UCSD-AML1 (cell line): ENCODE measurements around the gene GORAB.

ENCODE experiments used
- DNase-seq: peaks from one replicate; lab custom pipeline; 2025; ENCODE audit not compliant: unreplicated experiment; lab: John Stamatoyannopoulos, UW

The GORAB gene

GRCh38 chr1:170531758-170532657 is at the start of gene GORAB:
TSS of gene GORAB (plus strand) at chr1:170532166. CDS start at chr1:170532224, 58 bp downstream.
- peak; percentile 86 for DNase-seq

GRCh38 chr1:170483051-170483450 is 48.9 kb upstream of the GORAB start:
- DNase-seq: no peak

GRCh38 chr1:170487503-170487902 is 44.5 kb upstream of the GORAB start:
- DNase-seq: no peak

- no peak for DNase-seq
Measured at GRCh38 chr1:170491291-170491690, 40.7 kb upstream of the GORAB start.

- DNase-seq: peak; percentile 49
Measured at GRCh38 chr1:170494369-170494768, 37.6 kb upstream of the GORAB start.

- no peak for DNase-seq
Measured at GRCh38 chr1:170495006-170495405, 37.0 kb upstream of the GORAB start.

- no peak for DNase-seq
Measured at GRCh38 chr1:170498876-170499275, 33.1 kb upstream of the GORAB start.

GRCh38 chr1:170503665-170504064 is 28.3 kb upstream of the GORAB start:
- DNase-seq: no peak

GRCh38 chr1:170510163-170510562 is 21.8 kb upstream of the GORAB start:
- DNase-seq: no peak

- no peak for DNase-seq
Measured at GRCh38 chr1:170511038-170511437, 20.9 kb upstream of the GORAB start.

GRCh38 chr1:170513138-170513537 is 18.8 kb upstream of the GORAB start:
- peak; percentile 27 for DNase-seq

- DNase-seq: no peak
Measured at GRCh38 chr1:170518185-170518834, 13.7 kb upstream of the GORAB start.

- DNase-seq: no peak
Measured at GRCh38 chr1:170518965-170519364, 13.0 kb upstream of the GORAB start.

GRCh38 chr1:170520601-170521000 is 11.4 kb upstream of the GORAB start:
- no peak for DNase-seq

GRCh38 chr1:170521818-170522217 is 10.1 kb upstream of the GORAB start:
- DNase-seq: no peak

- DNase-seq: peak; percentile 10
Measured at GRCh38 chr1:170530972-170531757, 801 bp upstream of the GORAB start.

- no peak for DNase-seq
Measured at GRCh38 chr1:170533298-170533697, 1.3 kb downstream of the GORAB start.

GRCh38 chr1:170534626-170535147 is 2.7 kb downstream of the GORAB start:
- DNase-seq: no peak

GRCh38 chr1:170535418-170535817 is 3.5 kb downstream of the GORAB start:
- DNase-seq: no peak

- no peak for DNase-seq
Measured at GRCh38 chr1:170536924-170537551, 5.1 kb downstream of the GORAB start.
